Calu3 (cell line): ENCODE measurements around the gene MOGAT3. TPM values are rescaled to one million over a fixed set of nuclear protein-coding genes. Genes with fewer than 3 reads are reported as not detected.

Experiments used
- BruUV-seq: library from RNA; stranded (reverse); fragments of 400-500 nt; replicated peaks from 2 replicates; lab custom pipeline; 2021; lab: Mats Ljungman, UMichigan
- CTCF ChIA-PET: fragments of 300-600 bp; sonication (Branson Sonifier 250); formaldehyde crosslinking; loops from one replicate; lab custom pipeline; 2022; ENCODE audit warnings: antibody characterized with exemption; lab: Charles Lee
- DNase-seq: peaks from one replicate; pipeline ENCODE4 v3.0.0; 2022
- H3K27ac Mint-ChIP-seq: one replicate; pipeline ENCODE4 v1.8.0; 2022; ENCODE audit warnings: mixed read lengths; ENCODE audit not compliant: unreplicated experiment
- H3K27me3 Mint-ChIP-seq: one replicate; pipeline ENCODE4 v1.8.0; 2022; ENCODE audit warnings: mixed read lengths; ENCODE audit not compliant: unreplicated experiment
- H3K36me3 Mint-ChIP-seq: one replicate; pipeline ENCODE4 v1.8.0; 2022; ENCODE audit warnings: mild to moderate bottlenecking, moderate library complexity, mixed read lengths; ENCODE audit not compliant: insufficient read depth, unreplicated experiment
- H3K4me1 Mint-ChIP-seq: one replicate; pipeline ENCODE4 v1.8.0; 2022; ENCODE audit warnings: mild to moderate bottlenecking, low read depth, mixed read lengths; ENCODE audit not compliant: unreplicated experiment
- H3K4me3 Mint-ChIP-seq: one replicate; pipeline ENCODE4 v1.8.0; 2022; ENCODE audit warnings: mild to moderate bottlenecking, low read depth, moderate library complexity, mixed read lengths; ENCODE audit not compliant: unreplicated experiment
- H3K9me3 Mint-ChIP-seq: one replicate; pipeline ENCODE4 v1.8.0; 2022; ENCODE audit warnings: low read depth, mixed read lengths; ENCODE audit not compliant: unreplicated experiment
- CTCF ChIP-seq: fragments of 200-600 bp; IDR thresholded peaks from one replicate; pipeline ENCODE4 v1.8.0; 2022; ENCODE audit warnings: antibody characterized with exemption; ENCODE audit not compliant: unreplicated experiment
- intact Hi-C: fragments of 100-400 bp; cut with micrococcal nuclease; formaldehyde crosslinking; loops from one replicate; pipeline ENCODE4 v1.10.0; 2022; ENCODE audit not compliant: unreplicated experiment
- total RNA-seq: library from RNA; stranded (reverse); gene quantifications from 2 replicates; pipeline ENCODE4 v1.2.3, GENCODE V29; 2022

MOGAT3 gene
- total RNA-seq, 1 experiment from 2014 or later: not detected

GRCh38 chr7:101195884-101196283 lies 5.0 kb downstream of the MOGAT3 start:
- CTCF ChIA-PET: no interaction called here
- no peak for DNase-seq
- TF ChIP-seq CTCF: no peak
- Mint-ChIP-seq H3K4me1 (no peaks in the 10 kb centered on the region), H3K27ac (no peak overlapping the region), H3K9me3 (no peaks in the 10 kb centered on the region), H3K27me3 (peaks cover 10% of the 10 kb centered on the region), H3K4me3 (no peak overlapping the region), H3K36me3 (no peaks in the 10 kb centered on the region)
- no TSS peak for BruUV-seq
- intact Hi-C loops: no loop called here

GRCh38 chr7:101189109-101189508 lies 11.7 kb downstream of the MOGAT3 start:
- Mint-ChIP-seq H3K4me3 (no peak overlapping the region), H3K4me1 (no peaks in the 10 kb centered on the region), H3K9me3 (no peaks in the 10 kb centered on the region), H3K36me3 (no peaks in the 10 kb centered on the region), H3K27ac (no peak overlapping the region), H3K27me3 (peaks cover 7% of the 10 kb centered on the region)
- TF ChIP-seq CTCF: no peak
- intact Hi-C loops: no loop called here
- BruUV-seq: no TSS peak
- CTCF ChIA-PET: no interaction called here
- DNase-seq: no peak

GRCh38 chr7:101186844-101187428 lies 13.9 kb downstream of the MOGAT3 start:
- no peaks in the 10 kb centered on the region for H3K4me1 Mint-ChIP-seq
- DNase-seq: no peak
- H3K9me3 Mint-ChIP-seq: no peaks in the 10 kb centered on the region
- TF ChIP-seq CTCF: no peak
- peaks cover 13% of the 10 kb centered on the region for H3K27me3 Mint-ChIP-seq
- intact Hi-C loops: no loop called here
- no TSS peak for BruUV-seq
- no peak overlapping the region for H3K4me3 Mint-ChIP-seq
- H3K36me3 Mint-ChIP-seq: peaks cover 9% of the 10 kb centered on the region
- H3K27ac Mint-ChIP-seq: no peak overlapping the region
- CTCF ChIA-PET: interaction anchor here (0.6 to 0.7 kb wide), 3 partner anchors 18 to 51 kb away, joined by 3 to 5 read pairs (median 4); no protein-coding TSS in a partner anchor

GRCh38 chr7:101186194-101186593 lies 14.6 kb downstream of the MOGAT3 start:
- CTCF ChIA-PET: interaction anchor here (0.6 to 0.7 kb wide), 3 partner anchors 18 to 50 kb away, joined by 3 to 5 read pairs (median 4); no protein-coding TSS in a partner anchor
- H3K4me3 Mint-ChIP-seq: no peak overlapping the region
- no peak overlapping the region for H3K27ac Mint-ChIP-seq
- TF ChIP-seq CTCF: no peak
- intact Hi-C loops: no loop called here
- no peaks in the 10 kb centered on the region for H3K9me3 Mint-ChIP-seq
- DNase-seq: no peak
- H3K27me3 Mint-ChIP-seq: peaks cover 15% of the 10 kb centered on the region
- H3K36me3 Mint-ChIP-seq: peaks cover 9% of the 10 kb centered on the region
- BruUV-seq: no TSS peak
- no peaks in the 10 kb centered on the region for H3K4me1 Mint-ChIP-seq
